Nephron (organoid): ENCODE results near the gene DDIAS.
A peak's percentile ranks its signal among the peaks of the same experiment; 100 is the strongest.

Experiments
- H3K27ac Mint-ChIP-seq, 3 experiments: 2 replicates each; pipeline ENCODE4 v1.8.0; 2020; ENCODE audit warnings: mixed read lengths in 3 of 3, mild to moderate bottlenecking in 2 of 3, moderate library complexity in 1 of 3
- H3K27me3 Mint-ChIP-seq: 2 replicates; pipeline ENCODE4 v1.8.0; 2021; ENCODE audit warnings: low read depth, mild to moderate bottlenecking, moderate library complexity, mixed read lengths
- H3K36me3 Mint-ChIP-seq: 2 replicates; pipeline ENCODE4 v1.8.0; 2020; ENCODE audit warnings: low read depth, mixed read lengths
- H3K4me1 Mint-ChIP-seq: 2 replicates; pipeline ENCODE4 v1.8.0; 2020; ENCODE audit warnings: mixed read lengths
- H3K4me3 Mint-ChIP-seq, 3 experiments: 2 replicates each; pipeline ENCODE4 v1.8.0; 2020; ENCODE audit warnings: mild to moderate bottlenecking in 3 of 3, mixed read lengths in 3 of 3, moderate library complexity in 2 of 3
- H3K9me3 Mint-ChIP-seq: 2 replicates; pipeline ENCODE4 v1.8.0; 2020; ENCODE audit warnings: mixed read lengths
- TF ChIP-seq, protein P1 (sequence below), 3 experiments: fragments of 200-600 bp; sonication (generic); IDR thresholded peaks; one replicate each; pipeline ENCODE4 v1.5.0; 2021; ENCODE audit warnings: antibody characterized with exemption in 3 of 3; ENCODE audit not compliant: unreplicated experiment in 3 of 3

The DDIAS gene

DNA sequence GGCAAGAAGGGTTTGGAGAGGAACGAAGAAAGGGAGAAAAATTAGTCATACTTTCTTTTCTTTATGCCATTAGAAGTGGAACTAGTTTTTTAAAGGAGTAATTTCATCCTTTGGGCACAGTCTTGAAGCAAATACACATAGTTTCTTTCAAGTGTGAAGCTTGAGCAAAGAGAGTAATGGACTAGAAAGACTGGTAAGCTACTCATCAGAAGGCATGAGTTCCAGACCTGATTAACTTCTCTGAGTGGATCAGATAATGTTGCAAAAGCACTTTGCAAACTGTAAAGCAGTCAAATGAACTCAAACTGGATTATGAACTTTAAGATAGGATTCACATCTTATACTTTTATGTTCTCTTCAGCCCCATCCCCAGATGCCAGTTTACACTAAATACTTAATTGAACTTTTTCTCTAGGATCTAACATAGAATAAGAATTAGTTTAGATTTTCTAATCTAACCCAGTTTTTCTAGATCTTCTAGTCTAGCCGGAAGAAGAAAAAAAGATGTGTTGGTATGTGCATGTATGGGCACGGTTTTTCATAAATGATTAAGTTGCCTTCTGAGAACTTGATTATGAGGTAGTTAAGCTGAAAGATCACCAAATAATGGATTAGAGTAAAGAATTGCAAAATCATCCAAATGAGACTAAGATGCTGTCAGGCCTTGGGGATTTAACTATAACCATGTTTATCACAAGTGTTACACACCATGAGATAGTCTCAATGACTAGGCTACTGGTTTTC lies 2.5 kb downstream of the DDIAS start:
- no peak overlapping the region for H3K4me3 Mint-ChIP-seq
- H3K27me3 Mint-ChIP-seq = no peaks in the 10 kb centered on the region
- no peaks in the 10 kb centered on the region for H3K36me3 Mint-ChIP-seq
- H3K4me1 Mint-ChIP-seq = peaks cover 33% of the 10 kb centered on the region
- H3K27ac Mint-ChIP-seq = no peak overlapping the region
- no peaks in the 10 kb centered on the region for H3K9me3 Mint-ChIP-seq
- TF ChIP-seq, protein P1, sequence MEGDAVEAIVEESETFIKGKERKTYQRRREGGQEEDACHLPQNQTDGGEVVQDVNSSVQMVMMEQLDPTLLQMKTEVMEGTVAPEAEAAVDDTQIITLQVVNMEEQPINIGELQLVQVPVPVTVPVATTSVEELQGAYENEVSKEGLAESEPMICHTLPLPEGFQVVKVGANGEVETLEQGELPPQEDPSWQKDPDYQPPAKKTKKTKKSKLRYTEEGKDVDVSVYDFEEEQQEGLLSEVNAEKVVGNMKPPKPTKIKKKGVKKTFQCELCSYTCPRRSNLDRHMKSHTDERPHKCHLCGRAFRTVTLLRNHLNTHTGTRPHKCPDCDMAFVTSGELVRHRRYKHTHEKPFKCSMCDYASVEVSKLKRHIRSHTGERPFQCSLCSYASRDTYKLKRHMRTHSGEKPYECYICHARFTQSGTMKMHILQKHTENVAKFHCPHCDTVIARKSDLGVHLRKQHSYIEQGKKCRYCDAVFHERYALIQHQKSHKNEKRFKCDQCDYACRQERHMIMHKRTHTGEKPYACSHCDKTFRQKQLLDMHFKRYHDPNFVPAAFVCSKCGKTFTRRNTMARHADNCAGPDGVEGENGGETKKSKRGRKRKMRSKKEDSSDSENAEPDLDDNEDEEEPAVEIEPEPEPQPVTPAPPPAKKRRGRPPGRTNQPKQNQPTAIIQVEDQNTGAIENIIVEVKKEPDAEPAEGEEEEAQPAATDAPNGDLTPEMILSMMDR (IDR thresholded peaks at IDR 0.05; ENCODE audit: unreplicated experiment in 3 of 3) = no peak

GRCh38 chr11:82906236-82906635 lies 4.7 kb downstream of the DDIAS start:
- Mint-ChIP-seq H3K27me3 (no peaks in the 10 kb centered on the region), H3K27ac (peak overlapping the region in 1 of 3 experiments; percentile 24), H3K4me3 (no peak overlapping the region), H3K9me3 (no peaks in the 10 kb centered on the region), H3K4me1 (peaks cover 18% of the 10 kb centered on the region), H3K36me3 (peaks cover under 1% of the 10 kb centered on the region)
- TF ChIP-seq, protein P1 (IDR thresholded peaks at IDR 0.05; ENCODE audit: unreplicated experiment in 3 of 3) = peak; percentile 55 to 81 (median 59)

GRCh38 chr11:82906931-82907330 lies 5.4 kb downstream of the DDIAS start:
- Mint-ChIP-seq H3K4me3 (peak overlapping the region in 2 of 3 experiments; percentile 1 to 6), H3K4me1 (peaks cover 18% of the 10 kb centered on the region), H3K27ac (peak overlapping the region; percentile 2 to 43 (median 24)), H3K9me3 (peaks cover 6% of the 10 kb centered on the region), H3K36me3 (peaks cover 7% of the 10 kb centered on the region), H3K27me3 (no peaks in the 10 kb centered on the region)
- TF ChIP-seq, protein P1 (IDR thresholded peaks at IDR 0.05; ENCODE audit: unreplicated experiment in 3 of 3) = no peak

DNA sequence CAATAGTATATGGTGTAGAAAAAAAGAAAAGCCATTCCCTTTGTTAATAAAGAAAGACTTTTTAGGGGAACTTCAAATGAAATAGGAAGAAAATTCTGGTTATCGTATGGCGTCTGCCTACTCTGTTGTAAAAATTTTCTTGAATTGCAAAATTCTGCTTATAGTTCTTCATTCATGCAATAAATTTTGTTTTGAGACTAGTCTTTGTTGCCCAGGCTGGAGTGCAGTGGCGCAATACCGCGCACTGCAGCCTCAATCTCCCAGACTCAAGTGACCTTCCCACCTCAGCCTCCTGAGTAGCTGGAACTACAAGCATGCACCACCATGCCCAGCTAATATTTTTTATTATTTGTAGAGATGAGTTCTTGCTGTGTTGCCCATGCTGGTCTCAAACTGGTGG lies 5.8 kb downstream of the DDIAS start:
- Mint-ChIP-seq H3K27me3 (no peaks in the 10 kb centered on the region), H3K36me3 (peaks cover 8% of the 10 kb centered on the region), H3K9me3 (peaks cover 6% of the 10 kb centered on the region), H3K4me1 (peaks cover 17% of the 10 kb centered on the region), H3K4me3 (no peak overlapping the region), H3K27ac (peak overlapping the region; percentile 2 to 43 (median 24))
- TF ChIP-seq, protein P1 (IDR thresholded peaks at IDR 0.05; ENCODE audit: unreplicated experiment in 3 of 3) = no peak

DNA sequence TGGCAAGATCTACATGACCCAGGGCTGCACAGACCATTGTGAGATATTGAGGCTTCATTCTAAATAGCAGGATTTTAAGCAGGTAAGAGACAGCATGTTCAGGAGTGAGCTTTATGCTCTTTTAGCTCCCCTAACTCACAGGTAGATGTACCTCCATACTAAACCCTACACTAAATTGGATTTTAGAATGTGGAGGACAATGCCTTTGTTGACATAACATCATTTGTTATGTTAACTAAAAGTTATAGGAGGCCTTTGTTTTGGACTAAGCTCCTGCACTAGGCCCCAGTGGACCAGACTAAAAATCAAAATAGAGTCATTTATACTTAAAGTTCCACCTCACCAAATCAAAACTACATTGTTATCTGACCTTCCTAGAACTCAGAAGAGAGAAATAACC lies 6.8 kb downstream of the DDIAS start:
- Mint-ChIP-seq H3K4me3 (no peak overlapping the region), H3K36me3 (peaks cover 17% of the 10 kb centered on the region), H3K4me1 (peaks cover 11% of the 10 kb centered on the region), H3K9me3 (peaks cover 10% of the 10 kb centered on the region), H3K27me3 (no peaks in the 10 kb centered on the region), H3K27ac (no peak overlapping the region)
- TF ChIP-seq, protein P1 (IDR thresholded peaks at IDR 0.05; ENCODE audit: unreplicated experiment in 3 of 3) = no peak
